ENCODE data around the gene ZNF532.

The ZNF532 gene

GRCh38 chr18:58983260-58984155, 118.8 kb downstream of the ZNF532 start:
- DNase-seq: no peak

- DNase-seq: no peak
These were observed 123.9 kb downstream of the ZNF532 start for GRCh38 chr18:58988600-58988999.

DNA sequence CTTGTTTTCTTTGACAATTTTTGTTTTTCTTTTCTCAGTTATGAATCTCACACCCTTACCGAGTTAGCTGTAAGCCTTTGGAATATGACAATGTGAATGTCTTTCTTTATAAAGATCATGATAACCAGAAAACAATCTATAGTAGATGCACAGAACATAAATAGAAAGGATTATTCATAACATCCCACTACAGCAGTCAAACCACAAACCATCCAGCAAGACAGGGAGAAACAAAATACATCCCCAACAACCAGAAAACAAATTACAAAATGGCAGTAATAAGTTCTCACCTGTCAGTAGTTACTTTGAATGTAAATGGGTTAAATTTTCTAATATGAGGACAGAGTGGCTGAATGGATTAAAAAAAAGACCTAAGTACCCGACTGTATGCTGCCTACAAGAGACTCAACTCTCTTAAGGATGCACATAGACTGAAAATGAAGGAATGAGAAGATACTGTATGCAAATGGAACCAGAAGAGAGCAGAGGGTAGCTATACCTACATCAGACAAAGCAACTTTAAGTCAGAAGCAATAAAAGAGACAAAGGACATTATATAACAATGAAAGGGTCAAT, 124.6 kb downstream of the ZNF532 start:
- no peak for DNase-seq

GRCh38 chr18:58990720-58991119, 126.0 kb downstream of the ZNF532 start:
- no peak for DNase-seq

GRCh38 chr18:58991167-58991798, 126.6 kb downstream of the ZNF532 start:
- DNase-seq: no peak

- no peak for DNase-seq
These were observed 127.9 kb downstream of the ZNF532 start for GRCh38 chr18:58992301-58993231.

GRCh38 chr18:58993260-58993659, 128.6 kb downstream of the ZNF532 start:
- no peak for DNase-seq

- no peak for DNase-seq
These were observed 131.0 kb downstream of the ZNF532 start for GRCh38 chr18:58995663-58996062.

- no peak for DNase-seq
These were observed 131.5 kb downstream of the ZNF532 start for GRCh38 chr18:58996131-58996641.

DNA sequence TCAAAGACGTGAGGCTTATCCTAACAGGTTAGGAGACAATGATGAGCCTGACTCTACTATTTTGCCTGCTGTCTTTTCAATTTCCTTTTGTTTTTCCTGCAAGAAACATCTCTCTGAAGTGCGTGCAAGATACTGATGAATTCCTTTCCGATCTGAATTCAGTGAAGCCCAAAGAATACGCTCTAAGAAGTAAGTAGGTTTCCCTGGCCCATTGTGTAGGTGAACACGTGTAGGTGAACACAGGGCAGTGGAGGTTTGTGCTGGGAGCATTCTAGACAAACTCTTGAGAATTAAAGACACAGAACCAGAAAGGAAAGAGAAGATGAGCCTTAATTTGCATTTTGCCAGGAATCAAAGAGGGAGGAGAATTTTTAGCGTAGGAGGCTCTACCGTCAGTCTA, 132.0 kb downstream of the ZNF532 start:
- no peak for DNase-seq

- no peak for DNase-seq
These were observed 133.2 kb downstream of the ZNF532 start for GRCh38 chr18:58997811-58998337.

- DNase-seq: no peak
These were observed 133.9 kb downstream of the ZNF532 start for GRCh38 chr18:58998401-58999203.

DNA sequence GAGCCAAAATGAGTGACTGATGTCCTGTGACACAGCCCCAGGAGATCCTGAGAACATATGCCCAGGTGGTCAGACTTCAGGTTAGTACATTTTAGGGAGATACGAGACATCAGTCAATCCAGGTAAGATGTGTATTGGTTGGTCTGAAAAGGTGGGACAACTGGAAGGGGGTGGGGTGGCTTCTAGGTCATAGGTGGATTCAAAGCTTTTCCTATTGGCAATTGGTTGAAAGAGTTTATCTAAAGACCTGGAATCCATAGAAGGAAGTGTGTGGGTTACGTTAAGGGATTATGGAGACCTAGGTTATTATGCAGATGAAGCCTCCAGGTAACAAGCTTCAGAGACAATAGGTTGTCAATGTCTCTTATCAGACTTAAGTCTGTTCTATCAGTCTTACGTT, 136.5 kb downstream of the ZNF532 start:
- no peak for DNase-seq

- no peak for DNase-seq
These were observed 137.0 kb downstream of the ZNF532 start for GRCh38 chr18:59001721-59002120.

DNA sequence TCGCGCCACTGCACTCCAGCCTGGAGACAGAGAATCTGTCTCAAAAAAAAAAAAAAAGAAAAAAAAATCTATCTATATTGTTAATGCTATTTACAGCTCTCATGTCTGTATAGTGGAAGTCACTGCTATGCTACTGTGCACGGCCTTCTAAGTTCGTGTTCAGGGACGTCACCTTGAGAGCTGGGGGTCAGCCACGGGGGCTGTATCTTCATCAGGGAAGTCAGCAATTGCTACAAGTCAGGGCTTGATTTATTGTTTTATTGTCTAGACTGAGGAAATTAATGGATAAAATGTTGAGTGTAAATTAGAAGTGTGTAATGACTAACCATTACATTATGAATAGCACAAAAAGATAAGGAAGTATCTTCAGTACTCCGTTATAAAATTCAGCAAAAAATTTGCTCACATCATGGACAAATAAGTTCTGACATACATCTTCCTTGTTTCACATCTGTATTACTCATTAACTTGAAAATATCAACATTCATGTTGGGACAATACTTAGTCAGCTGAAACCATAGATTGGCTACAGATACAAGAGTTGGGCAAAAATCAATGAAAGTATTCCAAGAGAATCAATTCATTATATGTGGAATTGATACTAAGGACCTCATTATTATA, 138.4 kb downstream of the ZNF532 start:
- DNase-seq: no peak

DNA sequence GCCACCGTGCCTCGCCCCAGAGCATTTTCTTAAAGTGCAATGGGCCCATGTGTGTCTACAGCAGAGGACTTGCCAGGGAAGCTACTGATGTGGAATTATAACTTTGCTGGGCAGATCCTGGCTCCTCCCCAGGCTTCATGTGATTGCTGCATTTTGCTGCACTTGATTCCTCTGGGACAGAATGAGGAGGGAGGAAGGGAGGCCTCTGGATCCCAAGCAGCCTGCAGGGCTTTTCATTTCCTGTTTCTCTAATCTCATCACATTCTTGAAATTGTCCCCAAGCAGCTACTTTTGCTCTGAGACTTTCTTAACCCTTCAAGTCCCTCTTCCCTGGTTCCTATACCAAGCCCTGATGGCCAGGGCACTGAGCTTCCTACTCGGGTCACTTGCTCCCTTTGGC, 140.6 kb downstream of the ZNF532 start:
- no peak for DNase-seq

DNA sequence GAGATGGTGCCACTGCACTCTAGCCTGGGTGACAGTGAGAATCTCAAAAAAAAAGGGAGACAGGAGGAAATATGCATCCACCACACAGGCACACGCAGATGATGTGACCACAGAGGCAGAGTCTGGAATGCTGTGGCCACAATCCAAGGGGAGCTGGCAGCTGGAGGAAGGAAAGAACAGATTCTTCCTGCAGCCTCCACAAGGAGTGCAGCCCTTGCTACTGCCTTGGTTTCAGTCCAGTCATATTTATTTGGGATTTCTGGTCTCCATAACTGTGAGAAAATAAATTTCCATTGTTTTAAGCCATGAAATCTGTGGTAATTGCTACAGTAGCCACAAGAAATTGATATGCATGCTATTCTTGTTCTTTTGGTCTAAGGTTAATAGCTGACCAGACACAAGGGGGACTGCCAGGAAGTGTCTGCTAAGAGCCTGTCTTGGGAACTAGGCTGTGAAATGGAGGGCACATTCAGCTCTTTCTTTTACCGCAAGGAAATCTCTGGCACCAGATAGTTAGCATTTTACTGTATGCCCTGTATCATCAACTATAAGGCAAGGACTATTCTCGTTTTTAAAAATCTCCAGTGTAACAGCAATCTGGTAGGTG, 141.9 kb downstream of the ZNF532 start:
- no peak for DNase-seq

DNA sequence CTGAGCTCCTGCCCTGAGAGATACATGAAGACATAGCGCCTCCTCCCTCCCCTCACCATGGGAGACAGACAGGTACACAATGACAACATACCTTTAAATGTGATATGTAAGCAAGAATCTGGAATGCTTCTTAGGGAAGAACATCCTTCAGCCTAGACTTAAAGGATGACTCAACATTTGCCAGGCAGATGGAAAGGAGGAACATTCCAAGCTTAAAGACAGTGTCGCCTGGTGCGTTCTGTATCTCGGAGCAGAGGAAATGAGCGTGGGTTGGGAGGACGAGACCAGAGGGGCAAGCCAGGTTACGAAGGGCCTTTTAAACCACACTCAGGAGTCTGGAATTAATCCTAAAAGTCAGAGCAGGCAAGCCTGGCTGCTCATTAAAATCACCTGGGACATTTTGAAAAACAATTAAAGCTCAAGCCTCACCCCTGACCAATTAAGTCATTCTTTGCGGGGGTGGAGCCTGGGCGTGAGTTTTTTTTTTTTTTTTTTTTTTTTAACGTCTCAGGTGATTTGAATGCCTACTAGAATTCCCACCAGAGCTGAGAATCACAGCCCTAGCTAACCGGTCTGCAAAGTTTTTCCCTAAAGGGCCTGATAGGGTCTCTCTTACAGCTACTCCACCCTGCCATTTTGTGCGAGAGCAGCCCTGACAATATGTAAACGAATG, 143.8 kb downstream of the ZNF532 start:
- DNase-seq: no peak

DNA sequence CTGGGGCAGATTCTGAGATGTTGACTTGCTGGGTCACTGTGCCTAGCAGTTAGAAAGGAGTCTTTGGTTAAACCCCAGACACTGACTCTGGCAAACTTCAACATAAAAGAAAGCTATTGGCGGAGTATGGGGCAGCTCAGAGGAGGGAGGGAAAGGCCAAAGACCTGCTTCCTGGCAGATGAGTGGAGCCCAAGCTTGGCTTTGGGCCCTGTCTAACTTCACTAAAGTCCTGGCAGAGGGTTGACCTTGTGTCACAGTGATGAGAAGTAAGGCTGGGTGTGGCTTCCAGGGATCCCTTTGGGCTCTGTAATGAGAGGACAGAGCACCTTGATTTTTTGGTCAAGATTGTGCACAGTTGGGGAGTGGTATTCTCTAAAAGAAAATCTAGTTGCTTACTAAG, 145.2 kb downstream of the ZNF532 start:
- DNase-seq: no peak

DNA sequence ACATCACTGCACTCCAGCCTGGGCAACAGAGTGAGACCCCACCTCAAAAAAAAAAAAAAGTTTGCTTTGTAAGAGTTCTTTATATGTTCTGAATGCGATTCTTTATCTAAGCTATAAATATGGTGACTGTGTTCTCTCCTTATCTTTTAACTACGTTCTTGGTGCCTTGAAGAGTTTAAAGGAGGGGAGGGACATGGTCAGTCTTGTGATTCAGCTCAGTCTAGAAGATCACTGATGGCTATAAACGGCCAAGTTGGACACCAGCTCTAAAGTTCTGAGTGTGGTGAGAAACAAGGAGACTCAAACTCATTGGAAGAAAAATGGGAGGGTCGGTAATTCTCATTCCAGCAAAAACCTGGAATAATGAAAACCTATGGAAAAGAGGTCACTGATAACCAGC, 146.6 kb downstream of the ZNF532 start:
- DNase-seq: no peak

Measured in GDM1 (cell line).